WTC11 (cell line): ENCODE measurements around the gene TCHP.

Experiments
- CTCF ChIP-seq: fragments of 200-600 bp; IDR thresholded peaks from 2 replicates; pipeline ENCODE4 v1.8.0; 2022; ENCODE audit warnings: antibody characterized with exemption
- E2F4 ChIP-seq: sonication (generic); formaldehyde crosslinking; IDR thresholded peaks from 2 replicates; pipeline ENCODE4 v1.8.1; 2022; ENCODE audit warnings: low read depth, mild to moderate bottlenecking, moderate library complexity, missing genetic modification reagents, borderline replicate concordance
- E2F5 ChIP-seq: sonication (generic); formaldehyde crosslinking; IDR thresholded peaks from 2 replicates; pipeline ENCODE4 v1.8.1; 2022; ENCODE audit warnings: mild to moderate bottlenecking, moderate library complexity, missing genetic modification reagents
- EMX1 ChIP-seq: fragments of 250-450 bp; sonication (Bioruptor Pico); IDR thresholded peaks from 2 replicates; pipeline ENCODE4 v1.8.0; 2021; ENCODE audit warnings: mild to moderate bottlenecking
- MAX ChIP-seq: sonication (generic); formaldehyde crosslinking; IDR thresholded peaks from 2 replicates; pipeline ENCODE4 v1.8.0; 2022; ENCODE audit warnings: mild to moderate bottlenecking, missing genetic modification reagents
- OVOL2 ChIP-seq: fragments of 250-450 bp; sonication (Bioruptor Pico); IDR thresholded peaks from 2 replicates; pipeline ENCODE4 v1.9.0; 2021; ENCODE audit warnings: mild to moderate bottlenecking, borderline replicate concordance
- TEAD4 ChIP-seq: sonication (generic); formaldehyde crosslinking; IDR thresholded peaks from 2 replicates; pipeline ENCODE4 v1.8.0; 2022; ENCODE audit warnings: mild to moderate bottlenecking, missing genetic modification reagents
- ZSCAN18 ChIP-seq: fragments of 250-450 bp; sonication (Bioruptor Pico); IDR thresholded peaks from 2 replicates; pipeline ENCODE4 v2.1.2; 2022; ENCODE audit warnings: mild to moderate bottlenecking, moderate library complexity
- TF ChIP-seq, protein P1 (sequence below): sonication (generic); formaldehyde crosslinking; IDR thresholded peaks from 2 replicates; pipeline ENCODE4 v1.8.1; 2023; ENCODE audit warnings: mild to moderate bottlenecking, missing genetic modification reagents, moderate library complexity
- TF ChIP-seq, protein P2 (sequence below): sonication (generic); formaldehyde crosslinking; conservative IDR thresholded peaks from 2 replicates; pipeline ENCODE4 v1.8.1; 2022; ENCODE audit warnings: mild to moderate bottlenecking, missing genetic modification reagents
- TF ChIP-seq, protein P3 (sequence below): sonication (generic); formaldehyde crosslinking; IDR thresholded peaks from 2 replicates; pipeline ENCODE4 v1.8.1; 2023; ENCODE audit warnings: mild to moderate bottlenecking, moderate library complexity, missing genetic modification reagents
- TF ChIP-seq, protein P4 (sequence below): sonication (generic); formaldehyde crosslinking; IDR thresholded peaks from 2 replicates; pipeline ENCODE4 v1.8.0; 2022; ENCODE audit warnings: mild to moderate bottlenecking, missing genetic modification reagents
- TF ChIP-seq, protein P5 (sequence below): sonication (generic); formaldehyde crosslinking; IDR thresholded peaks from 2 replicates; pipeline ENCODE4 v1.8.1; 2022; ENCODE audit warnings: mild to moderate bottlenecking, missing genetic modification reagents, moderate library complexity, borderline replicate concordance

GRCh38 chr12:109937371-109937770 lies 37.3 kb downstream of the TCHP start:
- TF ChIP-seq OVOL2 (CRISPR knock-in tag) (no peak), CTCF (no peak), TEAD4 (CRISPR knock-in tag) (no peak), MAX (CRISPR knock-in tag) (no peak), E2F5 (CRISPR knock-in tag) (no peak), EMX1 (no peak), E2F4 (CRISPR knock-in tag) (no peak), ZSCAN18 (CRISPR knock-in tag) (no peak)
- TF ChIP-seq, protein P1, sequence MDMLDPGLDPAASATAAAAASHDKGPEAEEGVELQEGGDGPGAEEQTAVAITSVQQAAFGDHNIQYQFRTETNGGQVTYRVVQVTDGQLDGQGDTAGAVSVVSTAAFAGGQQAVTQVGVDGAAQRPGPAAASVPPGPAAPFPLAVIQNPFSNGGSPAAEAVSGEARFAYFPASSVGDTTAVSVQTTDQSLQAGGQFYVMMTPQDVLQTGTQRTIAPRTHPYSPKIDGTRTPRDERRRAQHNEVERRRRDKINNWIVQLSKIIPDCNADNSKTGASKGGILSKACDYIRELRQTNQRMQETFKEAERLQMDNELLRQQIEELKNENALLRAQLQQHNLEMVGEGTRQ: no peak
- TF ChIP-seq, protein P2, sequence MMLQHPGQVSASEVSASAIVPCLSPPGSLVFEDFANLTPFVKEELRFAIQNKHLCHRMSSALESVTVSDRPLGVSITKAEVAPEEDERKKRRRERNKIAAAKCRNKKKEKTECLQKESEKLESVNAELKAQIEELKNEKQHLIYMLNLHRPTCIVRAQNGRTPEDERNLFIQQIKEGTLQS: no peak
- TF ChIP-seq, protein P3, sequence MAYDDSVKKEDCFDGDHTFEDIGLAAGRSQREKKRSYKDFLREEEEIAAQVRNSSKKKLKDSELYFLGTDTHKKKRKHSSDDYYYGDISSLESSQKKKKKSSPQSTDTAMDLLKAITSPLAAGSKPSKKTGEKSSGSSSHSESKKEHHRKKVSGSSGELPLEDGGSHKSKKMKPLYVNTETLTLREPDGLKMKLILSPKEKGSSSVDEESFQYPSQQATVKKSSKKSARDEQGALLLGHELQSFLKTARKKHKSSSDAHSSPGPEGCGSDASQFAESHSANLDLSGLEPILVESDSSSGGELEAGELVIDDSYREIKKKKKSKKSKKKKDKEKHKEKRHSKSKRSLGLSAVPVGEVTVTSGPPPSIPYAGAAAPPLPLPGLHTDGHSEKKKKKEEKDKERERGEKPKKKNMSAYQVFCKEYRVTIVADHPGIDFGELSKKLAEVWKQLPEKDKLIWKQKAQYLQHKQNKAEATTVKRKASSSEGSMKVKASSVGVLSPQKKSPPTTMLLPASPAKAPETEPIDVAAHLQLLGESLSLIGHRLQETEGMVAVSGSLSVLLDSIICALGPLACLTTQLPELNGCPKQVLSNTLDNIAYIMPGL (CRISPR knock-in tag): no peak
- TF ChIP-seq, protein P4, sequence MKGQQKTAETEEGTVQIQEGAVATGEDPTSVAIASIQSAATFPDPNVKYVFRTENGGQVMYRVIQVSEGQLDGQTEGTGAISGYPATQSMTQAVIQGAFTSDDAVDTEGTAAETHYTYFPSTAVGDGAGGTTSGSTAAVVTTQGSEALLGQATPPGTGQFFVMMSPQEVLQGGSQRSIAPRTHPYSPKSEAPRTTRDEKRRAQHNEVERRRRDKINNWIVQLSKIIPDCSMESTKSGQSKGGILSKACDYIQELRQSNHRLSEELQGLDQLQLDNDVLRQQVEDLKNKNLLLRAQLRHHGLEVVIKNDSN (CRISPR knock-in tag): no peak
- TF ChIP-seq, protein P5, sequence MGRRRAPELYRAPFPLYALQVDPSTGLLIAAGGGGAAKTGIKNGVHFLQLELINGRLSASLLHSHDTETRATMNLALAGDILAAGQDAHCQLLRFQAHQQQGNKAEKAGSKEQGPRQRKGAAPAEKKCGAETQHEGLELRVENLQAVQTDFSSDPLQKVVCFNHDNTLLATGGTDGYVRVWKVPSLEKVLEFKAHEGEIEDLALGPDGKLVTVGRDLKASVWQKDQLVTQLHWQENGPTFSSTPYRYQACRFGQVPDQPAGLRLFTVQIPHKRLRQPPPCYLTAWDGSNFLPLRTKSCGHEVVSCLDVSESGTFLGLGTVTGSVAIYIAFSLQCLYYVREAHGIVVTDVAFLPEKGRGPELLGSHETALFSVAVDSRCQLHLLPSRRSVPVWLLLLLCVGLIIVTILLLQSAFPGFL (CRISPR knock-in tag): no peak
